Activated CD8-positive, alpha-beta memory T cell treated with anti-CD3 and anti-CD28 coated beads, Interleukin-2, amount 50 U/mL, for 48 hours (primary cell): ENCODE measurements around the gene TNIK.
"Not testable (repeated sequence)": the region's sequence is repeated elsewhere in the genome, so short reads cannot be mapped to it uniquely, and the experiment has no call there.

Experiments
- DNase-seq: peaks from one replicate; pipeline ENCODE4 v3.0.0-alpha.2; 2020

TNIK gene

DNA sequence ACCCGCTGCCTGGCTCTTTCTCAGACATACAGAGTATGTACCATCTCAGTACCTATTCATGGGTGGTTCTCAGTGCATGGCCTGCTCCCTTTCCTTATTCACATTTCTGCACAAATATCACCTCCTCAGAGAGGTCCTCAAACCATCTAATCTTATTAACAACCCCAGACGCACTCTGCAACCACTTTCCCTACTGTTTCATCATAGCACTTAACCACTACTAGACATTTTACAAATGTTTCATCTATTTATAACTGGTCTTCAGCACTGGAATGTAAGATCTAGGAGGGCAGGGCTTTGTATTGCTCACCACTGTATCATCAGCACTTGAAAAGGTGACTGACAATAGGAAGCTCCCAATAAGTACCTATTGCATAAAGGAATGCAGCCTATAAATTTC, 45.1 kb downstream of the TNIK start:
- no peak for DNase-seq

GRCh38 chr3:171412473-171412872, 47.7 kb downstream of the TNIK start:
- DNase-seq = no peak

DNA sequence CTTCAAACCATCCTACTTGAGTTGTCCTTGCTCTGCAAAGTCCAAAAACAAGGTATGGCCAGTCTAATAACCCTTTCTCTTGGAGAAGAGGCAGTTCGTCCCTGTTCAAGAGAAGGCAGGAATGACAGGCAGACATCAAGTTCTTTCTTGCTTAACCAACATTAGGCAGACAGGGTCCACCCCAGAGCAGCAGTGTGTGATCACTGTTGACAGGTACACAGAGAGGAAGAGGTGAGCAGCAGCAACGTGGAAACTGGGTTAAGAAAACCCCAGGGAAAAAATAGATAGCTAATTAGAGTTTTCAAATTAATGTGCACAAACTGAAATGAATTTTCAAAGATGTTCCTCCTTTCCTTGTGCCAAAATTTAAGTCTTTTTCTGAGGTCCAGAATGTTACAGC, 48.2 kb downstream of the TNIK start:
- no peak for DNase-seq

- no peak for DNase-seq
Observed at GRCh38 chr3:171410186-171410585, 50.0 kb downstream of the TNIK start.

DNA sequence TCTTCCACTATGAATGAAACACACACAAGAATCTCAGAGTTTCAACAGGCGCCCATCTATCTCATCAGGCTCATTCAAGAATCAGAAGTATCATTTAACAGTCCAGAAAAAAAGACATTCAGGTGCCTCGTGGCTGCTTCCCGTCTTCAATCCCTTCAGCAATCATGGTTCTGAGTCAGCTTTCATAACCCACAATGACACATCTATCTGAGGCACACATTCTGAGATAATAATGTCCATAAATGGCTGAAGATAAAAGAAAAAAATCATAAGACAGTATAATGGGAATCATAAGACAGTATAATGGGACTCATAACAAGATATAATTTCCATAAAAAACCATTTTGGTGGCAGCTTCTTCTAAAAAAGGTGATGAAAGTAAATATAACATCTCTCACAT, 52.4 kb downstream of the TNIK start:
- no peak for DNase-seq

- DNase-seq = no peak
Observed at GRCh38 chr3:171404376-171404967, 55.7 kb downstream of the TNIK start.

DNA sequence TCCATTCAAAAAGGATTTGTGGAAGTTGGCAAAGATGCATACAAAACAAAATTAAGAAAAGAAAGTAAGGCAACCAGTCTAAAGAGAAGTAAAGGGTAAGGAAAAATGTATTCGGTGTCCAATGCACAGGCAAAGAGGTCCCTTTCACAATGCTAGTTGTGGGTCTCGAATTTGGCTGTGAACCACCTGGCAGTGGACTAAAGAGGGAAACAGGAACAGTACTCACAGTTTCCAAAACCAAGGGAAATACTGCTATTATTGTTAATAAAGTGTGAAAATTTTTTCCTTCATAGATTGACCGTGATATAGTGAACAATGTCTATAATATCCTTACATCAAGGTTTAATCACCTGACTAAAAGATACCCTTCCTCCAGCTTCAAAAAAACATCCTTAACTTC, 57.9 kb downstream of the TNIK start:
- no peak for DNase-seq

- DNase-seq = no peak
Observed at GRCh38 chr3:171401432-171401831, 58.8 kb downstream of the TNIK start.

DNA sequence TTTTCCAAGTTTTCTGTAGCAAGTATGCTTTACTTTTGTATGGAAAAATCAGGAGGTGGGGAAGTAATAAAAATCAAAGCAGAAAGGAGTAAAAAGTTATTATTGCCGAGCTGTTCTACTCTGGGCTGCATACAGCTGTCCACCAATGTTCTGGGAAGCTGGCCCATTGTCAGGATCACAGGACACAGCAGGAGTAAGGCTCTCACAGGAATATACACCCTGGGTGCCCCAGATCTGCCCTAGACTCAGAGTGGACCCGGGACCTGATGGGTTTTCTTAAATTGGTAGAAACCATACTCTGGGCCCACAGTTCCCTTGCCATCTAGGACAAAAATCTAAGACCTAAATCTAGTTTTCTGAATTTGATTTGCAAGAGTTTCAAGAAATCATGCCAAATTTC, 60.4 kb downstream of the TNIK start:
- no peak for DNase-seq

GRCh38 chr3:171398343-171398742, 61.9 kb downstream of the TNIK start:
- DNase-seq = no peak

- DNase-seq = no peak
Observed at GRCh38 chr3:171397089-171397488, 63.1 kb downstream of the TNIK start.

DNA sequence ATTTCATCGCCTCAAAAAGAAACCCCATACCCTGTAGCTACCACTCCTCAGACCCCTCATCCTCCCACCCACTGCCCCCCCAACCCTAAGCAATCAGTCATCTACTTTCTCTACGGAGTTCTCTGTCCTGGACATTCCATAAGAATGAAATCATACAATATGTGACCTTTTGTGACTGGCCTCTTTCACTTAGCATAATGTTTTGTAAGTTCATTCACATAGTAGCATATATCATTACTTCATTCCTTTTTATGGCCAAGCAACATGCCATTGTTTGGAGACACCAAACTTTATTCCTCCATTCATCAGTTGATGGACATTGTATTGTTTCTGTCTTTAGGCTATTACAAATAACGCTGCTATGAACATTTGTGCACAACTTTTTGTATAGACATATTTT, 64.2 kb downstream of the TNIK start:
- DNase-seq = no peak

DNA sequence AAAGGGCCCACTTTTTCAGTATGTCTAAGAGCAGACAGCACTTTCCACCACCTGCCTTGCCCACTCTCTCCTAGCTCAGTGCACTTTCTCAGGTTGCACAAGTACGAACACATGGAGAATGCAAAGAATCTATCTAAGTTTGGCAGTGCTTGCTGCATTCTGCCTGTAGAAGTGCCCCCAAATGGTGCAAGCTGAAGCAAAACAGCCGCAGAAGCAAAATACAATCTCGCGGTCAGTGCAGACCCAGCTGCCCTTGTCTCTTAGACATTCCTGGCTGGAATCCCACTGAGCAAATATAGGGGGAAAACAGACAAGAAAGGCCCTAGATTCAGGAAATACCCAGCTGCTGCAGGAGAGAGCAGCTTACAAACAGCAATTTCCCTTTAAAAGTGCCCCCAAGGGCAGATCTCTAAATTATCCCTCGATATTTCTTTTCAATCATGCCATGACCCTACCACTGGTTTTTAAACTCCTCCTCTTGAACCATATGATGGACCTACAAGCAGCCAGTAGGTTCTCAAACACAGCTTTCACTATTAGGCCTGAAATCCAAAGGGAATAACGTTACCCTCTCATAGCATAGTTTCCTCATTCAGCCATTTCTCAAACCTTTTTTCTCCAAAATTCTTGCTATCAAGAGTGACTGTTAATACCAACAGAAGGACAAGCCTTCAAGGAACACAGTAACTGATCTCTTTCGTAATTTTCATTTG, 67.0 kb downstream of the TNIK start:
- DNase-seq = no peak

DNA sequence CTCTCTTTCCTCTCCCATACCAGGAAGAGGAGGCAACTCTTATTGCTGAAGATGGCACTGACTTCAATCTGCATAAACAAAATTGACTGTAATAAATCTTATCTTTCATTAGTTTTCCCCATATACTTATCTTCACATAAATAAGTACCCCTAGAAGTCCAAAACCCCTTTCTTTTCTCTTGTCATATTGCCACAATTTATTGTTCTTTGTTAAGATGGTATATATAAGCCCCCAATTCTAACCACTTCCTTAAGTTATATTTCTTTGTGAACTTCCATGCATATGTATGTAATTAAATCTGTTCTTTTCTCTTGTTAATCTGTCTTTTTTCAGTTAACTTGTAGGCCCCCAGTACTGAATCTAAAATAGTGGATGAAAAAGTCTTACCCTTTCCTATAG, 68.8 kb downstream of the TNIK start:
- no peak for DNase-seq

DNA sequence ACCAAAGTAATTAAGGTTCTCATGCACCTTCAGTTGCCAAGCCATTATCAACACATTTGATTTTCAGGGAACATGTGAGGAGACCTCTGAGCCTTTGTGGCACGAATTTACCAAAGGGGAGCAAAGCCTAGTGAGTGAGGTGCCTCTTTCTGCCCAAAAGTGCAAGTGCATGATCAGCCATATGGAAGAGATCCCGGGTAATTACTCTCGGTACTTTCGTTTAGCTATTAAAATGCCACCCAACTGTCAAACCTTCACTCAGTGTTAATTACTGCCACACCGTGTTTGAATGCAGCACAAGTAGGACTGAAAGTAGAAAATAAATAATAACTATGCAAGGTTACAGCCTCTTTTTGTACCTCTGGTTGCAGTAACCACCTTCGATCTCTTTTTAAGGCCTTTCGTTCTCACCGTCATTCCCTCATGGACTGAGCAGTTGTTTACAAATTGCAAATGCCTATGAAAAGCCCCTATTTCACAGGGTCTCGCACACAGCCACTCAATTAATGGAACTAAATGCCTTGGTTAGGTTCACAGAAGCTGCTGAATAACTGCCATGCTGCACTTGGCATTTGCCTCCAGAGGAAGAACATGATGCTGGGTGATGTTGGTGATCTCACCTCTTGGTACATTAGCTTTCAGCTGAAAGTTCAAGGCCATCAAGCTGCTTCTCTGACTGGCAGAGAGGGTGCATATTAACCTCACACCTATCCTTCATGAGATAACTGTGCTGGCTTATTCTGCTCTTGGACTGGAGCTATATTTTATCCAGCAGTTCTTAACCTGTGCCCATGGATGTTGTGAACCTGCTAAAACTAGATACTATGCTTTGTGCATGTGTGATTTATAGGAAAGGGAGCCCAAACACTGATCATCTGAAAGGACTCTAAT, 69.9 kb downstream of the TNIK start:
- no peak for DNase-seq

GRCh38 chr3:171389491-171389890, 70.7 kb downstream of the TNIK start:
- no peak for DNase-seq

GRCh38 chr3:171388527-171388926, 71.7 kb downstream of the TNIK start:
- no peak for DNase-seq

DNA sequence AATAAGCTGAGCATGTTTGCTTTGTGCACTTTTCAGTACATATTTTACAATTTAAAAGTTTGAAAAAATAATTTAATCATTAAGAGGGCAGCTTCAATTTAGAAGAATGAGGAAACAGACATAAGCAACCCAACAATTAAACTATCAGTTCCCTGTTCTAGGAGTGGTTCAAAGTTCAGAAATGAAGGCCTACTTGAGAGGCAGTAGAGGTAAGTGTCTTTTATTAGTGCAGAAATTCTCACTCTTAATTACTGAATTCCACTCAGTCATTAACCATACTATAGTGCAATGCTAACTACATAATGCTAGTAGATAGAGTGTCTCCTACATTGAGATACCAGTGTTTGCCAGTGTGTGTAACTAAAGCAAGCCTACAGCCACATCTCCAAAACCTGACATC, 73.1 kb downstream of the TNIK start:
- DNase-seq = no peak

GRCh38 chr3:171385086-171385485, 75.1 kb downstream of the TNIK start:
- DNase-seq = no peak

GRCh38 chr3:171384101-171384891, 75.9 kb downstream of the TNIK start:
- DNase-seq = no peak

DNA sequence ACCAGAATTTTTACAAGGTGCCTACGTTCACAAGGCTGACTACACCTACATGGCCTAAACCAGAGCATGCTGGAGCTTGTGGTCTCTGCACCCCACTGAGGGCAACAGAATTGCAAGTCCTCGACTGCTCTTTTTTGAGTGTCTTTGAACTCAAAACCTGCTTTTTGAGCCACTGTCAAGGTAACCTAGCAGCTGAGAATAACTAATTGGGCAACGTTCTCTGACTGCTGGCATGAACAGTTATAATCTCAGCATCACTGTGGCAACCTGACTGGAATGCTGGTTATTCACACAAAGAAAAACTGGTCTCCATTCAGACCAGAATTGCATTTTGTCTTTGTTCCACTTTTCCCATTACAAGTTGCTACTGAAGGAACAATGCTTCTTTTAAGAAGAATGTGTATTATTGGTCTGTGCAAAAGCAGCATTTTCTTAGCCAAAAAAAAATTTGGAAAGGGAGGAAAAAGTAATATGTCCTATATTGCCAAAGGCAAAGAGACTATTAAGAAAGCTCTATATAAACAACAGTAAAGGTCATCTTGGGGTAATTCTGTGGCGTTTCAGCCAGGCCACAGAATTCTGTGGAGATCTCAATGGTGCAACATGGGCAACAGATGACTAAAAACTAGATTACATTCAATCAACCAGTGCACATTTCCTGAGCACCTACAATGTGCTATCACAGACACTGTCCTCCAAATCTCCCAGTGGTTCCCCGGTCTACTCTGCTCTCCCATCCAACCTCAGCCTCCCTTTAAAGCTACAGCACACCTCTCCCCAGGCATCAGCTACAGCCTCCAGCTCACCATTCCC, 76.8 kb downstream of the TNIK start:
- DNase-seq = no peak

DNA sequence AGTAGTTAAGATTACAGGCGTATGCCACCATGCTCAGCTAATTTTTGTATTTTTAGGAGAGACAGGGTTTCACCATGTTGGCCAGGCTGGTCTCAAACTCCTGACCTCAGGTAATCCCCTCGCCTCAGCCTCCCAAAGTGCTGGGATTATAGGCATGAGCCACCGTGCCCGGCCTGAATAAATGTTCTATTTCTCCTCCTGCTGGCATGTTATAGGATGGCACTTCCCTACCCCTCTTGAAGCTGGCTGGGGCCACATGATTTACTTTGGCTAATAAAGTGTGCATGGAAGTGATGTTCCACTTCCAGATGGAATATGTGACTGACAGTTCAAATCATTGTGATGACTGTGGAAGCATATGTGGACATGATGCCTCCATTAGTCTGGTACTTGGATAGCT, 77.9 kb downstream of the TNIK start:
- DNase-seq = not testable (repeated sequence)
